Tibial artery (tissue), 4 donors: ENCODE results near the gene IL1RAPL1.

Source experiments
- DNase-seq, 2 donors: peaks; one replicate each; pipeline ENCODE4 v3.0.0-alpha.2; 2019
- H3K27ac ChIP-seq, 2 donors: fragments of 200-600 bp; sonication (generic) in 1 of 2; 1 replicate in 1 of 2; 2 replicates in 1 of 2; pipeline ENCODE4 v1.5.1; 2018 to 2019; ENCODE audit warnings: mild to moderate bottlenecking in 1 of 2
- H3K27me3 ChIP-seq, 2 donors: fragments of 200-600 bp; sonication (generic) in 1 of 2; one replicate each; pipeline versions ENCODE4 v1.5.1 to v1.6.0; 2016 to 2019
- H3K36me3 ChIP-seq, 3 donors: fragments of 200-600 bp; sonication (generic) in 2 of 3; one replicate each; pipeline ENCODE4 v1.5.1; 2016 to 2019; ENCODE audit warnings: mild to moderate bottlenecking in 2 of 3
- H3K4me1 ChIP-seq, 4 donors: fragments of 200-600 bp; sonication (generic) in 2 of 4; 1 replicate in 3 of 4; 2 replicates in 1 of 4; pipeline ENCODE4 v1.5.1; 2016 to 2019
- H3K4me3 ChIP-seq, 2 donors: fragments of 200-600 bp; sonication (generic) in 1 of 2; 1 replicate in 1 of 2; 2 replicates in 1 of 2; pipeline ENCODE4 v1.5.1; 2018 to 2019; ENCODE audit warnings: mild to moderate bottlenecking in 2 of 2
- H3K9me3 ChIP-seq, 3 donors: fragments of 200-600 bp; sonication (generic) in 1 of 3; one replicate each; pipeline ENCODE4 v1.5.1; 2016 to 2019
- CTCF ChIP-seq, 2 experiments: fragments of 200-600 bp in 1 of 2; fragments of 450-650 bp in 1 of 2; IDR thresholded peaks; one replicate each; pipeline ENCODE4 v1.5.1; 2017 to 2019; ENCODE audit warnings: antibody characterized with exemption in 2 of 2, mild to moderate bottlenecking in 1 of 2, moderate library complexity in 1 of 2
- intact Hi-C: fragments of 100-400 bp; cut with DNase I; formaldehyde crosslinking; loops from one replicate; pipeline ENCODE4 v1.15.0; 2023; ENCODE audit warnings: low total_unique reads

Gene IL1RAPL1

GRCh38 chrX:29941287-29941686 is 1354.0 kb downstream of the IL1RAPL1 start:
- no peak for TF ChIP-seq CTCF (IDR thresholded peaks at IDR 0.05)
- H3K4me3 ChIP-seq: no peak overlapping the region
- intact Hi-C loops: no loop called here
- no peak for DNase-seq
- H3K36me3 ChIP-seq: no peaks in the 10 kb centered on the region
- no peaks in the 10 kb centered on the region for H3K9me3 ChIP-seq
- H3K27ac ChIP-seq: no peak overlapping the region
- no peaks in the 10 kb centered on the region for H3K27me3 ChIP-seq
- no peaks in the 10 kb centered on the region for H3K4me1 ChIP-seq

GRCh38 chrX:29947225-29947624 is 1360.0 kb downstream of the IL1RAPL1 start:
- intact Hi-C loops: no loop called here
- no peaks in the 10 kb centered on the region for H3K27me3 ChIP-seq
- DNase-seq: no peak
- no peaks in the 10 kb centered on the region for H3K4me1 ChIP-seq
- H3K27ac ChIP-seq: no peak overlapping the region
- TF ChIP-seq CTCF (IDR thresholded peaks at IDR 0.05): no peak
- no peaks in the 10 kb centered on the region for H3K9me3 ChIP-seq
- no peak overlapping the region for H3K4me3 ChIP-seq
- no peaks in the 10 kb centered on the region for H3K36me3 ChIP-seq

- intact Hi-C loops: no loop called here
- Histone ChIP-seq H3K9me3 (no peaks in the 10 kb centered on the region), H3K4me3 (no peak overlapping the region), H3K36me3 (no peaks in the 10 kb centered on the region), H3K27ac (no peak overlapping the region), H3K27me3 (no peaks in the 10 kb centered on the region), H3K4me1 (no peaks in the 10 kb centered on the region)
- no peak for DNase-seq
- TF ChIP-seq CTCF (IDR thresholded peaks at IDR 0.05): no peak
Observed at GRCh38 chrX:29948653-29949052, 1361.4 kb downstream of the IL1RAPL1 start.

- Histone ChIP-seq H3K9me3 (no peaks in the 10 kb centered on the region), H3K36me3 (no peaks in the 10 kb centered on the region), H3K4me3 (no peak overlapping the region), H3K27ac (no peak overlapping the region), H3K27me3 (no peaks in the 10 kb centered on the region), H3K4me1 (no peaks in the 10 kb centered on the region)
- no peak for DNase-seq
- intact Hi-C loops: no loop called here
- TF ChIP-seq CTCF (IDR thresholded peaks at IDR 0.05): no peak
Observed at GRCh38 chrX:29952016-29952415, 1364.8 kb downstream of the IL1RAPL1 start.

GRCh38 chrX:29962061-29962460 is 1374.8 kb downstream of the IL1RAPL1 start:
- Histone ChIP-seq H3K27ac (no peak overlapping the region), H3K4me3 (no peak overlapping the region), H3K36me3 (no peaks in the 10 kb centered on the region), H3K9me3 (no peaks in the 10 kb centered on the region), H3K4me1 (no peaks in the 10 kb centered on the region), H3K27me3 (no peaks in the 10 kb centered on the region)
- intact Hi-C loops: no loop called here
- TF ChIP-seq CTCF (IDR thresholded peaks at IDR 0.05): no peak
- DNase-seq: no peak

- no peak overlapping the region for H3K27ac ChIP-seq
- no peaks in the 10 kb centered on the region for H3K4me1 ChIP-seq
- no peaks in the 10 kb centered on the region for H3K9me3 ChIP-seq
- H3K4me3 ChIP-seq: no peak overlapping the region
- H3K36me3 ChIP-seq: no peaks in the 10 kb centered on the region
- no peak for TF ChIP-seq CTCF (IDR thresholded peaks at IDR 0.05)
- intact Hi-C loops: no loop called here
- DNase-seq: no peak
- H3K27me3 ChIP-seq: no peaks in the 10 kb centered on the region
Observed at GRCh38 chrX:29965634-29966033, 1378.4 kb downstream of the IL1RAPL1 start.
